Sigmoid colon (tissue), 7 donors: ENCODE measurements around the gene NOL11. TPM values are rescaled to one million over a fixed set of nuclear protein-coding genes. Genes with fewer than 3 reads are reported as not detected.

Source experiments
- DNase-seq: peaks from one replicate; pipeline ENCODE4 v3.0.0-alpha.2; 2019
- H3K27ac ChIP-seq, 4 donors: fragments of 200-600 bp; sonication (generic); one replicate each; pipeline ENCODE4 v1.5.1; 2016 to 2019; ENCODE audit warnings: mild to moderate bottlenecking in 1 of 4
- H3K27me3 ChIP-seq, 3 donors: fragments of 200-600 bp; sonication (generic); one replicate each; pipeline ENCODE4 v1.5.1; 2019; ENCODE audit warnings: mild to moderate bottlenecking in 1 of 3
- H3K36me3 ChIP-seq, 4 donors: fragments of 200-600 bp; sonication (generic); one replicate each; pipeline ENCODE4 v1.5.1; 2016 to 2019
- H3K4me1 ChIP-seq, 4 donors: fragments of 200-600 bp; sonication (generic); one replicate each; pipeline ENCODE4 v1.5.1; 2017 to 2019
- H3K4me3 ChIP-seq, 4 donors: fragments of 200-600 bp; sonication (generic); one replicate each; pipeline ENCODE4 v1.5.1; 2017 to 2019; ENCODE audit warnings: mild to moderate bottlenecking in 2 of 4, moderate library complexity in 1 of 4
- H3K9me3 ChIP-seq, 4 donors: fragments of 200-600 bp in 3 of 4; sonication (generic) in 3 of 4; one replicate each; pipeline versions ENCODE4 v1.5.1 to v1.6.1; 2013 to 2019
- CTCF ChIP-seq, 4 experiments: fragments of 450-650 bp in 3 of 4; fragments of 200-600 bp in 1 of 4; IDR thresholded peaks; one replicate each; pipeline ENCODE4 v1.5.1; 2016 to 2019; ENCODE audit warnings: antibody characterized with exemption in 4 of 4, mild to moderate bottlenecking in 3 of 4, moderate library complexity in 2 of 4
- EP300 ChIP-seq, 4 donors: sonication (generic); formaldehyde crosslinking; IDR thresholded peaks; one replicate each; pipeline ENCODE4 v1.6.1; 2017; ENCODE audit warnings: antibody characterized with exemption in 4 of 4
- POLR2A ChIP-seq, 2 donors: fragments of 450-650 bp; IDR thresholded peaks; one replicate each; pipeline ENCODE4 v1.6.1; 2016; ENCODE audit warnings: antibody characterized with exemption in 2 of 2, mild to moderate bottlenecking in 2 of 2, moderate library complexity in 2 of 2
- POLR2AphosphoS5 ChIP-seq, 4 donors: sonication (generic); formaldehyde crosslinking; IDR thresholded peaks; one replicate each; pipeline ENCODE4 v1.6.1; 2017; ENCODE audit warnings: antibody characterized with exemption in 4 of 4
- WGBS, 2 donors: extraction: QIAGEN DNeasy Blood & Tissue Kit; methylation state at CpG; one replicate each; pipeline ENCODE4 v1.1.7; 2013; 5-methylcytosine and 5-hydroxymethylcytosine counted together
- intact Hi-C: fragments of 100-400 bp; cut with DNase I; formaldehyde crosslinking; loops from one replicate; pipeline ENCODE4 v1.15.1; 2023
- polyA plus RNA-seq, 3 donors: library from polyadenylated mRNA; stranded (reverse); fragments of 200-250 nt; gene quantifications; one replicate each; pipeline ENCODE4 v1.2.3, GENCODE V29; 2013
- total RNA-seq, 4 donors: library from RNA; depleted of rRNA; stranded (reverse); fragments of >200 nt; gene quantifications; one replicate each; pipeline ENCODE4 v1.1.0, GENCODE V29; 2016
- donor health status: healthy with polysubstance abuse.
- donor health status: Bipolar disorder and iron deficiency.
- donor health status: healthy.

Gene NOL11
- total RNA-seq (10 to 100 TPM; 22.7 to 34.2 (median 26.0) TPM), polyA plus RNA-seq (10 to 100 TPM; 13.8 to 27.1 (median 22.0) TPM)

GRCh38 chr17:67717624-67718324, at the start of gene NOL11:
Gene NOL11 (plus strand): TSS chr17:67717936. CDS start chr17:67717948, 12 bp downstream.
- intact Hi-C loops, result loop anchor here (1.0 to 10.0 kb wide), 3 partner anchors 29 to 353 kb away; partner anchors contain the start of genes BPTF and PSMD12
- peak within 1 kb of the TSS; percentile 69 to 81 (median 80) for H3K4me3 ChIP-seq
- no peaks in the 10 kb centered on the region for H3K27me3 ChIP-seq
- H3K9me3 ChIP-seq, result no peaks in the 10 kb centered on the region
- peaks cover 0 to 22% (median 17%) of the 10 kb centered on the region in 4 donors for H3K4me1 ChIP-seq
- TF ChIP-seq EP300 (IDR thresholded peaks at IDR 0.05) (peak in 1 of 4 donors; percentile 73), POLR2A (IDR thresholded peaks at IDR 0.05) (peak; percentile 56 to 76), POLR2AphosphoS5 (IDR thresholded peaks at IDR 0.05) (peak; percentile 88 to 95 (median 94)), CTCF (IDR thresholded peaks at IDR 0.05) (peak; percentile 73 to 93 (median 86))
- 0% methylated on average over 49 of the region's 49 CpGs for WGBS, 2 donors
- DNase-seq, result peak; percentile 99
- peaks cover 0 to 30% (median 15%) of the 10 kb centered on the region in 4 donors for H3K36me3 ChIP-seq
- H3K27ac ChIP-seq, result peak within 1 kb of the TSS; percentile 82 to 91 (median 88)

GRCh38 chr17:67671493-67671892, 46.2 kb upstream of the NOL11 start:
- Histone ChIP-seq H3K27ac (no peak overlapping the region), H3K27me3 (no peaks in the 10 kb centered on the region), H3K9me3 (no peaks in the 10 kb centered on the region), H3K4me1 (no peaks in the 10 kb centered on the region), H3K4me3 (no peak overlapping the region), H3K36me3 (no peaks in the 10 kb centered on the region)
- intact Hi-C loops, result no loop called here
- TF ChIP-seq CTCF (IDR thresholded peaks at IDR 0.05) (no peak), EP300 (IDR thresholded peaks at IDR 0.05) (no peak), POLR2AphosphoS5 (IDR thresholded peaks at IDR 0.05) (no peak)
- DNase-seq, result no peak
- 81 to 88% methylated on average over 3 of the region's 3 CpGs for WGBS, 2 donors

GRCh38 chr17:67672592-67673335, 45.0 kb upstream of the NOL11 start:
- TF ChIP-seq POLR2AphosphoS5 (IDR thresholded peaks at IDR 0.05) (no peak), POLR2A (IDR thresholded peaks at IDR 0.05) (no peak), EP300 (IDR thresholded peaks at IDR 0.05) (no peak), CTCF (IDR thresholded peaks at IDR 0.05) (no peak)
- Histone ChIP-seq H3K27ac (no peak overlapping the region), H3K4me3 (no peak overlapping the region), H3K36me3 (no peaks in the 10 kb centered on the region), H3K27me3 (no peaks in the 10 kb centered on the region), H3K9me3 (no peaks in the 10 kb centered on the region), H3K4me1 (no peaks in the 10 kb centered on the region)
- intact Hi-C loops, result no loop called here
- no peak for DNase-seq
- 40 to 73% methylated on average over 10 of the region's 10 CpGs for WGBS, 2 donors

- intact Hi-C loops, result no loop called here
- no peak overlapping the region for H3K27ac ChIP-seq
- H3K9me3 ChIP-seq, result no peaks in the 10 kb centered on the region
- TF ChIP-seq POLR2A (IDR thresholded peaks at IDR 0.05), result no peak
- TF ChIP-seq CTCF (IDR thresholded peaks at IDR 0.05), result no peak
- no peak for TF ChIP-seq EP300 (IDR thresholded peaks at IDR 0.05)
- TF ChIP-seq POLR2AphosphoS5 (IDR thresholded peaks at IDR 0.05), result no peak
- 91 to 96% methylated on average over 4 of the region's 4 CpGs for WGBS, 2 donors
- H3K4me1 ChIP-seq, result no peaks in the 10 kb centered on the region
- H3K4me3 ChIP-seq, result no peak overlapping the region
- no peak for DNase-seq
- no peaks in the 10 kb centered on the region for H3K27me3 ChIP-seq
- H3K36me3 ChIP-seq, result no peaks in the 10 kb centered on the region
Measured at GRCh38 chr17:67675481-67675880, 42.3 kb upstream of the NOL11 start.
